Naive thymus-derived CD4-positive, alpha-beta T cell (primary cell): ENCODE data around the gene RAD51B. TPM values are rescaled to one million over a fixed set of nuclear protein-coding genes. Genes with fewer than 3 reads are reported as not detected.

Experiments used
- ATAC-seq: fragments of 150-1000 bp; cut with Tn5 transposase; 2 replicates; pipeline ENCODE4 v1.10.0; 2021; ENCODE audit warnings: mild to moderate bottlenecking, moderate library complexity
- CTCF ChIA-PET: fragments of 350-600 bp; sonication (Branson Sonifier 250); formaldehyde crosslinking; loops from one replicate; lab custom pipeline; 2021; ENCODE audit warnings: antibody characterized with exemption; lab: Charles Lee
- POLR2A ChIA-PET: fragments of 350-600 bp; sonication (Branson Sonifier 250); formaldehyde crosslinking; loops from one replicate; lab custom pipeline; 2021; ENCODE audit warnings: antibody characterized with exemption, inconsistent platforms; lab: Charles Lee
- DNase-seq, 9 donors: peaks; one replicate each; pipeline versions ENCODE4 v3.0.0 to v3.0.0-alpha.2; 2020 to 2022; ENCODE audit warnings: mixed read lengths in 1 of 9
- H3K27ac ChIP-seq: one replicate; pipeline ENCODE4 v1.7.0; 2013; ENCODE audit warnings: mild to moderate bottlenecking, low read depth, low read length, moderate library complexity
- H3K27me3 ChIP-seq, 2 donors: one replicate each; pipeline ENCODE4 v1.7.0; 2013; ENCODE audit warnings: low read length in 2 of 2, mild to moderate bottlenecking in 2 of 2, moderate library complexity in 2 of 2; ENCODE audit not compliant: control insufficient read depth in 2 of 2, insufficient read depth in 2 of 2
- H3K36me3 ChIP-seq, 3 experiments: 1 replicate in 2 of 3; 2 replicates in 1 of 3; pipeline ENCODE4 v1.7.0; 2013; ENCODE audit warnings: low read length in 3 of 3, mild to moderate bottlenecking in 3 of 3, moderate library complexity in 1 of 3; ENCODE audit not compliant: insufficient read depth in 3 of 3, control insufficient read depth in 2 of 3
- H3K4me1 ChIP-seq, 2 donors: one replicate each; pipeline ENCODE4 v1.7.0; 2013; ENCODE audit warnings: low read length in 2 of 2, mild to moderate bottlenecking in 2 of 2, moderate library complexity in 1 of 2; ENCODE audit not compliant: control insufficient read depth in 2 of 2, insufficient read depth in 2 of 2
- H3K4me3 ChIP-seq: 2 replicates; pipeline ENCODE4 v1.7.0; 2013; ENCODE audit warnings: mild to moderate bottlenecking, low read length
- H3K9me3 ChIP-seq, 3 experiments: 1 replicate in 2 of 3; 2 replicates in 1 of 3; pipeline ENCODE4 v1.7.0; 2013; ENCODE audit warnings: low read length in 3 of 3; ENCODE audit not compliant: control insufficient read depth in 2 of 3
- H3K27ac Mint-ChIP-seq, 9 donors: one replicate each; pipeline ENCODE4 v1.8.0; 2020 to 2022; ENCODE audit warnings: mixed read lengths in 9 of 9, mild to moderate bottlenecking in 8 of 9, moderate library complexity in 5 of 9, inconsistent platforms in 2 of 9
- H3K27me3 Mint-ChIP-seq, 5 donors: one replicate each; pipeline ENCODE4 v1.8.0; 2021 to 2022; ENCODE audit warnings: mixed read lengths in 5 of 5, mild to moderate bottlenecking in 1 of 5
- H3K36me3 Mint-ChIP-seq, 5 donors: one replicate each; pipeline ENCODE4 v1.8.0; 2020 to 2022; ENCODE audit warnings: mixed read lengths in 5 of 5, mild to moderate bottlenecking in 3 of 5, inconsistent platforms in 1 of 5
- H3K4me1 Mint-ChIP-seq, 7 donors: one replicate each; pipeline ENCODE4 v1.8.0; 2020 to 2022; ENCODE audit warnings: mixed read lengths in 7 of 7, mild to moderate bottlenecking in 3 of 7, inconsistent platforms in 1 of 7
- H3K4me3 Mint-ChIP-seq, 10 donors: one replicate each; pipeline ENCODE4 v1.8.0; 2020 to 2022; ENCODE audit warnings: mild to moderate bottlenecking in 10 of 10, mixed read lengths in 10 of 10, moderate library complexity in 6 of 10, inconsistent platforms in 2 of 10
- H3K9me3 Mint-ChIP-seq, 11 donors: one replicate each; pipeline ENCODE4 v1.8.0; 2020 to 2022; ENCODE audit warnings: mixed read lengths in 11 of 11, mild to moderate bottlenecking in 4 of 11, inconsistent platforms in 1 of 11, moderate library complexity in 1 of 11
- intact Hi-C, 2 donors: fragments of 100-400 bp; cut with micrococcal nuclease; formaldehyde crosslinking; loops; one replicate each; pipeline ENCODE4 v1.15.1; 2023
- polyA plus RNA-seq, 2 donors: library from polyadenylated mRNA; unstranded; fragments of 300-500 nt; fragmentation: Illumina TruSeq; gene quantifications; one replicate each; pipeline ENCODE4 v1.2.3, GENCODE V29; 2021
- total RNA-seq, 6 experiments: library from RNA in 5 of 6; stranded (reverse) in 5 of 6; gene quantifications; 1 replicate in 5 of 6; 2 replicates in 1 of 6; pipeline ENCODE4 v1.2.3 and lab custom pipeline; 2021 to 2026

RAD51B gene
- total and polyA plus RNA-seq, 7 experiments from 2014 or later: 15.0 to 42.2 (median 28.8) TPM

GRCh38 chr14:68341411-68342212 lies 522.0 kb downstream of the RAD51B start:
- Histone ChIP-seq H3K9me3 (no peaks in the 10 kb centered on the region), H3K4me3 (no peak overlapping the region), H3K27me3 (no peaks in the 10 kb centered on the region), H3K4me1 (peaks cover 0 to 16% of the 10 kb centered on the region in 2 donors), H3K27ac (no peak overlapping the region), H3K36me3 (no peaks in the 10 kb centered on the region)
- ChIA-PET CTCF (no interaction called here), POLR2A (no interaction called here)
- Mint-ChIP-seq H3K27me3 (no peaks in the 10 kb centered on the region), H3K4me1 (peaks cover 11 to 44% (median 34%) of the 10 kb centered on the region in 7 donors), H3K4me3 (no peak overlapping the region), H3K36me3 (peaks cover 0 to 11% (median 9%) of the 10 kb centered on the region in 5 donors), H3K9me3 (peaks cover 0 to 9% (median 2%) of the 10 kb centered on the region in 11 donors), H3K27ac (peak overlapping the region in 3 of 9 donors; percentile 18 to 79 (median 48))
- no peak for ATAC-seq
- intact Hi-C loops: loop anchor here in 1 of 2 donors (1.0 kb wide), 1 partner anchor 9 kb away; no protein-coding TSS in a partner anchor
- no peak for DNase-seq

GRCh38 chr14:68342216-68342763 lies 522.7 kb downstream of the RAD51B start:
- Histone ChIP-seq H3K4me3 (no peak overlapping the region), H3K36me3 (no peaks in the 10 kb centered on the region), H3K4me1 (peaks cover 0 to 16% of the 10 kb centered on the region in 2 donors), H3K27me3 (no peaks in the 10 kb centered on the region), H3K9me3 (no peaks in the 10 kb centered on the region), H3K27ac (no peak overlapping the region)
- DNase-seq (no peak), ATAC-seq (no peak)
- H3K27me3 Mint-ChIP-seq: no peaks in the 10 kb centered on the region
- ChIA-PET POLR2A (no interaction called here), CTCF (no interaction called here)
- H3K4me1 Mint-ChIP-seq: peaks cover 11 to 40% (median 37%) of the 10 kb centered on the region in 7 donors
- H3K27ac Mint-ChIP-seq: peak overlapping the region in 2 of 9 donors; percentile 18 to 48
- intact Hi-C loops: no loop called here
- peaks cover 0 to 13% (median 3%) of the 10 kb centered on the region in 11 donors for H3K9me3 Mint-ChIP-seq
- H3K36me3 Mint-ChIP-seq: peaks cover 0 to 16% (median 13%) of the 10 kb centered on the region in 5 donors
- H3K4me3 Mint-ChIP-seq: no peak overlapping the region

- peaks cover 0 to 13% (median 3%) of the 10 kb centered on the region in 11 donors for H3K9me3 Mint-ChIP-seq
- intact Hi-C loops: no loop called here
- no peak overlapping the region for H3K4me3 Mint-ChIP-seq
- DNase-seq: no peak
- H3K27me3 Mint-ChIP-seq: no peaks in the 10 kb centered on the region
- H3K9me3 ChIP-seq: no peaks in the 10 kb centered on the region
- no peak for ATAC-seq
- CTCF ChIA-PET: no interaction called here
- H3K27ac ChIP-seq: no peak overlapping the region
- H3K27me3 ChIP-seq: no peaks in the 10 kb centered on the region
- POLR2A ChIA-PET: interaction anchor here (0.6 to 0.7 kb wide), 2 partner anchors 60 to 124 kb away, joined by 3 read pairs; no protein-coding TSS in a partner anchor
- no peak overlapping the region for H3K4me3 ChIP-seq
- H3K4me1 ChIP-seq: peaks cover 0 to 16% of the 10 kb centered on the region in 2 donors
- no peak overlapping the region for H3K27ac Mint-ChIP-seq
- H3K36me3 Mint-ChIP-seq: peaks cover 0 to 20% (median 13%) of the 10 kb centered on the region in 5 donors
- peaks cover 11 to 40% (median 32%) of the 10 kb centered on the region in 7 donors for H3K4me1 Mint-ChIP-seq
- no peaks in the 10 kb centered on the region for H3K36me3 ChIP-seq
These were observed 524.0 kb downstream of the RAD51B start for GRCh38 chr14:68343534-68344118.

- Mint-ChIP-seq H3K9me3 (peaks cover 0 to 13% (median 3%) of the 10 kb centered on the region in 11 donors), H3K36me3 (peaks cover 0 to 23% (median 12%) of the 10 kb centered on the region in 5 donors), H3K4me1 (peaks cover 11 to 42% (median 35%) of the 10 kb centered on the region in 7 donors), H3K27ac (no peak overlapping the region), H3K4me3 (no peak overlapping the region), H3K27me3 (no peaks in the 10 kb centered on the region)
- Histone ChIP-seq H3K27ac (no peak overlapping the region), H3K9me3 (no peaks in the 10 kb centered on the region), H3K4me3 (no peak overlapping the region), H3K27me3 (no peaks in the 10 kb centered on the region), H3K4me1 (peaks cover 0 to 16% of the 10 kb centered on the region in 2 donors), H3K36me3 (no peaks in the 10 kb centered on the region)
- intact Hi-C loops: no loop called here
- POLR2A ChIA-PET: interaction anchor here (0.9 kb wide), 1 partner anchor 94 kb away, joined by 3 read pairs; no protein-coding TSS in a partner anchor
- DNase-seq (no peak), ATAC-seq (no peak)
- CTCF ChIA-PET: no interaction called here
These were observed 526.2 kb downstream of the RAD51B start for GRCh38 chr14:68345738-68346137.

- Mint-ChIP-seq H3K9me3 (peaks cover 0 to 13% (median 4%) of the 10 kb centered on the region in 11 donors), H3K27ac (peak overlapping the region in 1 of 9 donors; percentile 16), H3K4me3 (no peak overlapping the region), H3K4me1 (peaks cover 7 to 33% (median 26%) of the 10 kb centered on the region in 7 donors), H3K27me3 (no peaks in the 10 kb centered on the region), H3K36me3 (peaks cover 0 to 23% (median 12%) of the 10 kb centered on the region in 5 donors)
- no peak overlapping the region for H3K27ac ChIP-seq
- ChIA-PET CTCF (interaction anchor here (0.6 to 1.0 kb wide), 3 partner anchors 11 to 403 kb away, joined by 3 to 6 read pairs (median 3); no protein-coding TSS in a partner anchor), POLR2A (interaction anchor here (0.9 kb wide), 1 partner anchor 95 kb away, joined by 3 read pairs; no protein-coding TSS in a partner anchor)
- intact Hi-C loops: no loop called here
- H3K9me3 ChIP-seq: no peaks in the 10 kb centered on the region
- no peak for ATAC-seq
- no peaks in the 10 kb centered on the region for H3K36me3 ChIP-seq
- no peaks in the 10 kb centered on the region for H3K27me3 ChIP-seq
- no peak for DNase-seq
- H3K4me1 ChIP-seq: peaks cover 0 to 12% of the 10 kb centered on the region in 2 donors
- H3K4me3 ChIP-seq: no peak overlapping the region
These were observed 527.2 kb downstream of the RAD51B start for GRCh38 chr14:68346556-68347343.
